Measurements from ENCODE around the gene NDUFA8. TPM values are rescaled to one million over a fixed set of nuclear protein-coding genes. Genes with fewer than 3 reads are reported as not detected.

NDUFA8 gene
- total RNA-seq, 5 donors from 2014 or later (not counting 1 experiment from before 2014, with no cell fraction given): 11.2 to 25.4 (median 18.4) TPM

DNA sequence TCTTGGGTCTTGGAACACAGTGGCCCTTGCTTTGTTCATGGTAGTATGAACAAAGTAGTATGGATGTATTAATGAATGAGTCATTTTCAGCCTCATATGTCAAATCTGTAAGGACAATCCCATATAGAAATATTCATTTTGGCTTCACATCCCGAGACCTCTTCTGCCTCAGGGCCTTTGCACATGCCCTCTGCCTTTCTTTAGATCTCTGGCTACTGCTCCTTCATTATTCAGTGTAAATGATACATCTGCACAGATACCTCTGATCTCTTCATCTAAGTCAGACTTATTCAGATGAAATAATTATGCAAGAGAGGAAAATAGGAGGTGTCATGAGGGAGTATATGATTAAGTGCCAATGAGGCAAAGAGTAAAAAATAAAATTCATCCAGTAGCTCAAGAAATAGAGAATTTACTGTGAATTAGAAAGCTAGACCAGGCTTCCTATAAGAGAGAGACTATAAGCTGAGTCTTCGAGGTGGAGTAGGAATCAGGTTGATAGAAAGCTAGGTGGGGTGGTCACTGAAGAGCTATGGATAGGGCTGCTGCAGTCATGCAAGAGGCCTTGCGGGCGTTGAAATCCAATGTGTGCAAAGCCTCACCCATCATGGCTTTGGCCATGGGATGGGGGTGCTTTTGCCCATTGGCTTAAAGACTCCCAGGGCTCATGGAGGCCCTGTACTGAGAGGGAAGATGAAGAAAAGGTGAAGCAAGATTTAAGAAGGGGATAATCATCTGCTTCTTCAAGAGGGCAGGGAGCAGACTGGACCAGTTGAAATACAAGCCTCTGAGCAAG, 62.8 kb downstream of the NDUFA8 start:
- Mint-ChIP-seq H3K27me3 (peaks cover 9 to 10% of the 10 kb centered on the region in 2 donors), H3K27ac (no peak overlapping the region), H3K9me3 (no peaks in the 10 kb centered on the region), H3K4me1 (peaks cover 23 to 26% (median 25%) of the 10 kb centered on the region in 3 donors), H3K36me3 (no peaks in the 10 kb centered on the region), H3K4me3 (no peak overlapping the region)
- peaks cover 10 to 30% of the 10 kb centered on the region in 2 experiments for H3K4me1 ChIP-seq (ENCODE audit: control insufficient read depth in 1 of 2, extremely low read depth in 1 of 2, insufficient read depth in 2 of 2, low read length in 2 of 2)
- no peaks in the 10 kb centered on the region for H3K9me3 ChIP-seq
- WGBS (ENCODE audit: insufficient coverage): 73% methylated on average over 3 of the region's 4 CpGs
- no peak overlapping the region for H3K27ac ChIP-seq (ENCODE audit: low read length)
- no peak overlapping the region for H3K4me3 ChIP-seq (ENCODE audit: control insufficient read depth in 1 of 2, extremely low read depth in 1 of 2, low read length in 1 of 2)
- no peaks in the 10 kb centered on the region for H3K36me3 ChIP-seq (ENCODE audit: control insufficient read depth in 2 of 2, extremely low read depth in 1 of 2, insufficient read depth in 1 of 2, low read length in 1 of 2)
- H3K27me3 ChIP-seq (replicated peaks in 1 of 2; ENCODE audit: control insufficient read depth in 2 of 2, extremely low read depth in 1 of 2, insufficient read depth in 2 of 2, low read length in 1 of 2): peaks cover 2 to 24% of the 10 kb centered on the region in 2 experiments
- ChIA-PET POLR2A (interaction anchor here in 1 of 2 donors (0.6 kb wide), 1 partner anchor 786 kb away, joined by 3 read pairs; no protein-coding TSS in a partner anchor), CTCF (interaction anchor here (0.6 to 3.3 kb wide), 7 partner anchors 27 to 719 kb away, joined by 3 to 42 read pairs (median 5); no protein-coding TSS in a partner anchor)
- ATAC-seq (replicated peaks in 1 of 4) (no peak), DNase-seq (no peak)

GRCh38 chr9:122095010-122095767, 64.4 kb downstream of the NDUFA8 start:
- Mint-ChIP-seq H3K27ac (no peak overlapping the region), H3K4me1 (peaks cover 38 to 41% (median 41%) of the 10 kb centered on the region in 3 donors), H3K9me3 (no peaks in the 10 kb centered on the region), H3K4me3 (peak overlapping the region; percentile 18 to 89 (median 35)), H3K27me3 (peaks cover 8 to 9% of the 10 kb centered on the region in 2 donors), H3K36me3 (peaks cover 5% of the 10 kb centered on the region)
- ChIA-PET CTCF (interaction anchor here (0.5 to 2.1 kb wide), 4 partner anchors 29 to 818 kb away, joined by 3 to 7 read pairs (median 5); partner anchors contain the start of gene ZBTB6 (in 1 of the 2)), POLR2A (interaction anchor here in 1 of 2 donors (0.6 kb wide), 1 partner anchor 257 kb away, joined by 4 read pairs; no protein-coding TSS in a partner anchor)
- Histone ChIP-seq H3K4me1 (ENCODE audit: control insufficient read depth in 1 of 2, extremely low read depth in 1 of 2, insufficient read depth in 2 of 2, low read length in 2 of 2) (peaks cover 17 to 39% of the 10 kb centered on the region in 2 experiments), H3K4me3 (ENCODE audit: control insufficient read depth in 1 of 2, extremely low read depth in 1 of 2, low read length in 1 of 2) (no peak overlapping the region), H3K9me3 (no peaks in the 10 kb centered on the region), H3K36me3 (ENCODE audit: control insufficient read depth in 2 of 2, extremely low read depth in 1 of 2, insufficient read depth in 1 of 2, low read length in 1 of 2) (no peaks in the 10 kb centered on the region), H3K27me3 (replicated peaks in 1 of 2; ENCODE audit: control insufficient read depth in 2 of 2, extremely low read depth in 1 of 2, insufficient read depth in 2 of 2, low read length in 1 of 2) (peaks cover 2 to 16% of the 10 kb centered on the region in 2 experiments), H3K27ac (ENCODE audit: low read length) (no peak overlapping the region)
- WGBS (ENCODE audit: insufficient coverage): 12% methylated on average over 10 of the region's 14 CpGs
- ATAC-seq (replicated peaks in 1 of 4): no peak
- DNase-seq: peak in 29 of 35 experiments; percentile 7 to 75 (median 37)

Other genes starting within 250 kb of the NDUFA8 start
- gene TTLL11, start 66.5 kb downstream of the NDUFA8 start, total RNA-seq: 1 to 10 TPM; 3.4 to 4.8 (median 4.6) TPM
- gene MORN5, start 129 bp upstream of the NDUFA8 start, total RNA-seq: not detected
- not detected for gene LHX6, start 69.2 kb upstream of the NDUFA8 start, total RNA-seq
- gene RBM18, start 105.1 kb upstream of the NDUFA8 start, total RNA-seq: 10 to 100 TPM; 15.8 to 19.9 (median 17.5) TPM
- 10 to 100 TPM; 27.7 to 34.1 (median 29.1) TPM for gene MRRF, start 105.1 kb upstream of the NDUFA8 start, total RNA-seq
- 1 to 10 TPM in 1 of 5 donors, under 1 TPM in 4; 0.44 to 2.0 (median 0.86) TPM for gene PTGS1, start 211.2 kb upstream of the NDUFA8 start, total RNA-seq

All from T-cell (primary cell).